HEK293 (cell line): ENCODE data around the gene HNRNPC.

Experiments used
- CTCF ChIA-PET: fragments of 350-600 bp; formaldehyde crosslinking; extraction: SDS; loops from one replicate; lab custom pipeline; 2021; ENCODE audit warnings: antibody characterized with exemption; lab: Yijun Ruan, JAX
- POLR2A ChIA-PET: fragments of 300-600 bp; formaldehyde crosslinking; extraction: SDS; loops from one replicate; lab custom pipeline; 2020; ENCODE audit warnings: antibody characterized with exemption, inconsistent platforms; lab: Yijun Ruan, JAX
- H3K27ac ChIP-seq: fragments of 200-500 bp; sonication (Bioruptor generic); 2 replicates; pipeline ENCODE4 v1.5.1; 2014; ENCODE audit warnings: low read depth, low read length, control low read depth, inconsistent platforms; ENCODE audit errors: extremely low read depth
- H3K36me3 ChIP-seq, 2 experiments: fragments of 200-500 bp in 1 of 2; sonication (Bioruptor generic) in 1 of 2; 1 replicate in 1 of 2; 2 replicates in 1 of 2; pipeline ENCODE4 v1.5.1; 2014 to 2017; ENCODE audit warnings: inconsistent platforms in 2 of 2, low read length in 2 of 2; ENCODE audit not compliant: control insufficient read depth in 2 of 2, insufficient read depth in 1 of 2
- H3K4me1 ChIP-seq: fragments of 200-500 bp; sonication (Bioruptor generic); 2 replicates; pipeline ENCODE4 v1.5.1; 2014; ENCODE audit warnings: mild to moderate bottlenecking, low read length, inconsistent platforms; ENCODE audit not compliant: control insufficient read depth, insufficient read depth
- H3K4me3 ChIP-seq: 2 replicates; pipeline ENCODE4 v1.5.1; 2011; ENCODE audit warnings: low read depth, mild to moderate bottlenecking, control low read depth, low read length, moderate library complexity
- H3K9me3 ChIP-seq: fragments of 200-500 bp; sonication (Bioruptor generic); 2 replicates; pipeline ENCODE4 v1.5.1; 2014; ENCODE audit warnings: low read depth, low read length, inconsistent platforms; ENCODE audit not compliant: control insufficient read depth, insufficient read depth
- ZNF10 ChIP-seq: fragments of 450-650 bp; formaldehyde crosslinking; IDR thresholded peaks from 2 replicates; pipeline ENCODE4 v1.5.1; 2017; ENCODE audit warnings: missing biosample characterization, missing genetic modification characterization
- ZNF157 ChIP-seq: fragments of 450-650 bp; formaldehyde crosslinking; IDR thresholded peaks from 2 replicates; pipeline ENCODE4 v1.5.1; 2016; ENCODE audit warnings: missing biosample characterization, missing genetic modification characterization
- ZNF529 ChIP-seq: fragments of 450-650 bp; formaldehyde crosslinking; IDR thresholded peaks from 2 replicates; pipeline ENCODE4 v1.5.1; 2017; ENCODE audit warnings: missing genetic modification characterization, missing biosample characterization; ENCODE audit not compliant: insufficient replicate concordance
- ZNF600 ChIP-seq: fragments of 450-650 bp; formaldehyde crosslinking; IDR thresholded peaks from 2 replicates; pipeline ENCODE4 v1.5.1; 2016; ENCODE audit warnings: missing biosample characterization, missing genetic modification characterization
- ZNF843 ChIP-seq: fragments of 450-650 bp; formaldehyde crosslinking; IDR thresholded peaks from 2 replicates; pipeline ENCODE4 v1.5.1; 2016; ENCODE audit warnings: missing biosample characterization, missing genetic modification characterization
- TF ChIP-seq, protein P1 (sequence below): fragments of 450-650 bp; formaldehyde crosslinking; IDR thresholded peaks from 2 replicates; pipeline ENCODE4 v1.5.1; 2017; ENCODE audit warnings: missing biosample characterization, missing genetic modification characterization
- TF ChIP-seq, protein P2 (sequence below): fragments of 450-650 bp; IDR thresholded peaks from 2 replicates; pipeline ENCODE4 v1.5.1; 2018; ENCODE audit warnings: missing biosample characterization, mild to moderate bottlenecking, missing genetic modification characterization
- TF ChIP-seq, protein P3 (sequence below): fragments of 450-650 bp; formaldehyde crosslinking; IDR thresholded peaks from 2 replicates; pipeline ENCODE4 v1.5.1; 2016; ENCODE audit warnings: missing biosample characterization, missing genetic modification characterization
- TF ChIP-seq, protein P4 (sequence below): fragments of 450-650 bp; formaldehyde crosslinking; IDR thresholded peaks from 2 replicates; pipeline ENCODE4 v1.5.1; 2016; ENCODE audit warnings: missing biosample characterization, missing genetic modification characterization

HNRNPC gene

DNA sequence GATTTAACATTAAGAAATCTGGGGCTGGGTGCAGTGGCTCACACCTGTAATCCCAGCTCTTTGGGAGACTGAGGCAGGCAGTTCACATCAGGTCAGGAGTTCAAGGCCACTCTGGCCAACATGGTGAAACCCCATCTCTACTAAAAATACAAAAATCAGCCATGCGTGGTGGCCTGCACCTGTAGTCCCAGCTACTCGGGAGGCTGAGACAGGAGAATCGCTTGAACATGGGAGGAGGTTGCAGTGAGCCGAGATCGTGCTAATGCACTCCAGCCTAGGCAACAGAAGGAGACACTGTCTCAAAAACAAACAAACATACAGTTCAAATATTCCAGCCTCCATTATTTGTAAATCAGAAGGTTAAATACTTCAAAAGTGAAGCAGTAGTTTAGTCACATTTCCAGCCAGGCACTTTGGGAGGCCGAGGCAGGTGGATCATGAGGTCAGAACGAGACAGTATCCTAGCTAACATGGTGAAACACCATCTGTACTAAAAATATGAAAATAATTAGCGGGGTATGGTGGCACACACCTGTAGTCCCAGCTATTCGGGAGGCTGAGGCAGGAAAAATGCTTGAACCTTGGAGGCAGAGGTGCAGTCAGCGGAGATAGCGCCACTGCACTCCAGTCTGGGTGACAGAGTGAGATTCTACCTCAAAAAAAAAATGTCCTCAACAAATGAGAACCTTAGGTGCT, 30.3 kb downstream of the HNRNPC start:
- ChIA-PET CTCF (interaction anchor here (0.6 to 0.7 kb wide), 2 partner anchors 19 to 58 kb away, joined by 3 read pairs; no protein-coding TSS in a partner anchor), POLR2A (no interaction called here)
- Histone ChIP-seq H3K9me3 (no peaks in the 10 kb centered on the region), H3K4me1 (peaks cover 3% of the 10 kb centered on the region; the same call in 1 of the 2 replicates), H3K36me3 (peaks cover 51 to 87% of the 10 kb centered on the region in 2 experiments), H3K27ac (no peak overlapping the region), H3K4me3 (no peak overlapping the region)
- TF ChIP-seq, protein P1, sequence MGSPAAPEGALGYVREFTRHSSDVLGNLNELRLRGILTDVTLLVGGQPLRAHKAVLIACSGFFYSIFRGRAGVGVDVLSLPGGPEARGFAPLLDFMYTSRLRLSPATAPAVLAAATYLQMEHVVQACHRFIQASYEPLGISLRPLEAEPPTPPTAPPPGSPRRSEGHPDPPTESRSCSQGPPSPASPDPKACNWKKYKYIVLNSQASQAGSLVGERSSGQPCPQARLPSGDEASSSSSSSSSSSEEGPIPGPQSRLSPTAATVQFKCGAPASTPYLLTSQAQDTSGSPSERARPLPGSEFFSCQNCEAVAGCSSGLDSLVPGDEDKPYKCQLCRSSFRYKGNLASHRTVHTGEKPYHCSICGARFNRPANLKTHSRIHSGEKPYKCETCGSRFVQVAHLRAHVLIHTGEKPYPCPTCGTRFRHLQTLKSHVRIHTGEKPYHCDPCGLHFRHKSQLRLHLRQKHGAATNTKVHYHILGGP (tag by site-specific recombination) = no peak
- TF ChIP-seq, protein P2, sequence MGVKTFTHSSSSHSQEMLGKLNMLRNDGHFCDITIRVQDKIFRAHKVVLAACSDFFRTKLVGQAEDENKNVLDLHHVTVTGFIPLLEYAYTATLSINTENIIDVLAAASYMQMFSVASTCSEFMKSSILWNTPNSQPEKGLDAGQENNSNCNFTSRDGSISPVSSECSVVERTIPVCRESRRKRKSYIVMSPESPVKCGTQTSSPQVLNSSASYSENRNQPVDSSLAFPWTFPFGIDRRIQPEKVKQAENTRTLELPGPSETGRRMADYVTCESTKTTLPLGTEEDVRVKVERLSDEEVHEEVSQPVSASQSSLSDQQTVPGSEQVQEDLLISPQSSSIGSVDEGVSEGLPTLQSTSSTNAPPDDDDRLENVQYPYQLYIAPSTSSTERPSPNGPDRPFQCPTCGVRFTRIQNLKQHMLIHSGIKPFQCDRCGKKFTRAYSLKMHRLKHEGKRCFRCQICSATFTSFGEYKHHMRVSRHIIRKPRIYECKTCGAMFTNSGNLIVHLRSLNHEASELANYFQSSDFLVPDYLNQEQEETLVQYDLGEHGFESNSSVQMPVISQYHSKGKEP = peak; percentile 27; the same call in 1 of the 2 replicates
- TF ChIP-seq ZNF157 (tag by site-specific recombination) (no peak), ZNF843 (tag by site-specific recombination) (no peak)
- TF ChIP-seq, protein P3, sequence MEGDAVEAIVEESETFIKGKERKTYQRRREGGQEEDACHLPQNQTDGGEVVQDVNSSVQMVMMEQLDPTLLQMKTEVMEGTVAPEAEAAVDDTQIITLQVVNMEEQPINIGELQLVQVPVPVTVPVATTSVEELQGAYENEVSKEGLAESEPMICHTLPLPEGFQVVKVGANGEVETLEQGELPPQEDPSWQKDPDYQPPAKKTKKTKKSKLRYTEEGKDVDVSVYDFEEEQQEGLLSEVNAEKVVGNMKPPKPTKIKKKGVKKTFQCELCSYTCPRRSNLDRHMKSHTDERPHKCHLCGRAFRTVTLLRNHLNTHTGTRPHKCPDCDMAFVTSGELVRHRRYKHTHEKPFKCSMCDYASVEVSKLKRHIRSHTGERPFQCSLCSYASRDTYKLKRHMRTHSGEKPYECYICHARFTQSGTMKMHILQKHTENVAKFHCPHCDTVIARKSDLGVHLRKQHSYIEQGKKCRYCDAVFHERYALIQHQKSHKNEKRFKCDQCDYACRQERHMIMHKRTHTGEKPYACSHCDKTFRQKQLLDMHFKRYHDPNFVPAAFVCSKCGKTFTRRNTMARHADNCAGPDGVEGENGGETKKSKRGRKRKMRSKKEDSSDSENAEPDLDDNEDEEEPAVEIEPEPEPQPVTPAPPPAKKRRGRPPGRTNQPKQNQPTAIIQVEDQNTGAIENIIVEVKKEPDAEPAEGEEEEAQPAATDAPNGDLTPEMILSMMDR (tag by site-specific recombination) = no peak

DNA sequence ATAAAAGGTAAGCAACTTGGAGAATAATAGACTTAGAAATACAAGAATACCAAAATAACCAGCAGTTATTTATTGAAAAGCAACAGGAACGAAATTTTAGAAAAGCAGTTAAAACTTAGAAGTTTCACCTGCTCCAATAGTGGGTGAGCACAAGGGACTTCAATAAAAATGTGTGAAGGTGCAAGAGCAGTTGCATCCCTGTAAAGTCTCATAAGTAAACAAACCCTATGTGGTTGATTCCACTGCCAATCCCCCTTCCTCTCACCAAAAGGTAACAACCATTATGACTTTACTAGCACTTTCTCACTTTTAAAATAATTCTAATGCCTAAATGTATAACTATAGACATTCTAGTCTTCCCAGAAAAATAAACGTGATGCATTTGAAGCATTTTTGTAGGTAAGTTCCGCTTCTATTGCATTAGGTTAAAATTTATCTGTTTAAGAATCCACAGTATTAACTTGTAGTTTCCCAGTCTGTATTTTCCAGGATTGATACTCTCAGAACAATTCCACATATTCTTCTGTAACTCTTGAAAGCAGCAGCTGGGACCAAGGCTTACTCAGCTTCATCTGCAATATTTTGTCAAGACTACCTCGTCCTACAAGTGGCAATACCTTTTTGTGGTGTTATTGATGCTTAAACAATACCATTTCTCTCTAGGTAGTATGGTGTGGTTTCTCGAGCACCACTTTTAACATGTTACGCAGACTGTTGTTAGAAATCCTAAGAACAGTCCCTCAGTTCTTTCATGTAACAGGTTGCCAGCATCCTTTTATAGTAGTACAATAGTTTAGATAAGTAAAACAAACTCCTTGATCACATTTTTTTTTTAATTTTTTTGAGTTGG, 32.1 kb downstream of the HNRNPC start:
- Histone ChIP-seq H3K27ac (no peak overlapping the region), H3K4me3 (no peak overlapping the region), H3K36me3 (peaks cover 60 to 88% of the 10 kb centered on the region in 2 experiments), H3K9me3 (no peaks in the 10 kb centered on the region), H3K4me1 (peaks cover 3% of the 10 kb centered on the region; the same call in 1 of the 2 replicates)
- POLR2A ChIA-PET = no interaction called here
- CTCF ChIA-PET = no interaction called here
- TF ChIP-seq ZNF600 (tag by site-specific recombination) (peak; percentile 31; the same call in 1 of the 2 replicates), ZNF10 (no peak)
- TF ChIP-seq, protein P4, sequence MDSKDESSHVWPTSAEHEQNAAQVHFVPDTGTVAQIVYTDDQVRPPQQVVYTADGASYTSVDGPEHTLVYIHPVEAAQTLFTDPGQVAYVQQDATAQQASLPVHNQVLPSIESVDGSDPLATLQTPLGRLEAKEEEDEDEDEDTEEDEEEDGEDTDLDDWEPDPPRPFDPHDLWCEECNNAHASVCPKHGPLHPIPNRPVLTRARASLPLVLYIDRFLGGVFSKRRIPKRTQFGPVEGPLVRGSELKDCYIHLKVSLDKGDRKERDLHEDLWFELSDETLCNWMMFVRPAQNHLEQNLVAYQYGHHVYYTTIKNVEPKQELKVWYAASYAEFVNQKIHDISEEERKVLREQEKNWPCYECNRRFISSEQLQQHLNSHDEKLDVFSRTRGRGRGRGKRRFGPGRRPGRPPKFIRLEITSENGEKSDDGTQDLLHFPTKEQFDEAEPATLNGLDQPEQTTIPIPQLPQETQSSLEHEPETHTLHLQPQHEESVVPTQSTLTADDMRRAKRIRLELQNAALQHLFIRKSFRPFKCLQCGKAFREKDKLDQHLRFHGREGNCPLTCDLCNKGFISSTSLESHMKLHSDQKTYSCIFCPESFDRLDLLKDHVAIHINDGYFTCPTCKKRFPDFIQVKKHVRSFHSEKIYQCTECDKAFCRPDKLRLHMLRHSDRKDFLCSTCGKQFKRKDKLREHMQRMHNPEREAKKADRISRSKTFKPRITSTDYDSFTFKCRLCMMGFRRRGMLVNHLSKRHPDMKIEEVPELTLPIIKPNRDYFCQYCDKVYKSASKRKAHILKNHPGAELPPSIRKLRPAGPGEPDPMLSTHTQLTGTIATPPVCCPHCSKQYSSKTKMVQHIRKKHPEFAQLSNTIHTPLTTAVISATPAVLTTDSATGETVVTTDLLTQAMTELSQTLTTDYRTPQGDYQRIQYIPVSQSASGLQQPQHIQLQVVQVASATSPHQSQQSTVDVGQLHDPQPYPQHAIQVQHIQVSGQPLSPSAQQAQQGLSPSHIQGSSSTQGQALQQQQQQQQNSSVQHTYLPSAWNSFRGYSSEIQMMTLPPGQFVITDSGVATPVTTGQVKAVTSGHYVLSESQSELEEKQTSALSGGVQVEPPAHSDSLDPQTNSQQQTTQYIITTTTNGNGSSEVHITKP = peak; percentile 79
- TF ChIP-seq, all 188 proteins: peak for 2

DNA sequence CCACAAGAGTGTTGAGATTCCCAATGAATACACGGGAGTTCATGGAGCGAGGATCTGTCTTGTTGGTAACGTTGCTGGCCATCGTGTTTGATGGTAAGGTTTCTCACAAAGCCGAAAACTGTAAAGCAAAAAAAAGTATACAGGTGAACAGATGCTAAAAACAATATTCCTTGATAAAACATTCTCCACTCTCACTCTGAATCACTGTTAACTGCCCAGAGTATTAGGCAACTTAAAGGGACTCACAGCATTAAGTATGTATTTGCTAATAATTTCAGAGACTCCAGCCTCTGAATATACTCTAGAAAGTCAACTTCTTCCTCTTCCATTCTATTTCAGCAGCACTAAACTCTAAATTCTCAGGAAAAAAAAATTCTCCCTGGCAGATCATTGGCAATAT, 35.1 kb downstream of the HNRNPC start:
- no peak overlapping the region for H3K27ac ChIP-seq
- H3K9me3 ChIP-seq = no peaks in the 10 kb centered on the region
- no peaks in the 10 kb centered on the region for H3K4me1 ChIP-seq
- H3K4me3 ChIP-seq = no peak overlapping the region
- ChIA-PET POLR2A (interaction anchor here (0.9 kb wide), 1 partner anchor 19 kb away, joined by 3 read pairs; no protein-coding TSS in a partner anchor), CTCF (no interaction called here)
- TF ChIP-seq ZNF529 (tag by site-specific recombination) = no peak
- H3K36me3 ChIP-seq = peaks cover 70 to 96% of the 10 kb centered on the region in 2 experiments
